Sigmoid colon (tissue), 7 donors: ENCODE measurements around the gene TRPM3. TPM values are rescaled to one million over a fixed set of nuclear protein-coding genes. Genes with fewer than 3 reads are reported as not detected.
A peak's percentile ranks its signal among the peaks of the same experiment; 100 is the strongest.

Experiments
- DNase-seq: peaks from one replicate; pipeline ENCODE4 v3.0.0-alpha.2; 2019
- H3K27ac ChIP-seq, 4 donors: fragments of 200-600 bp; sonication (generic); one replicate each; pipeline ENCODE4 v1.5.1; 2016 to 2019; ENCODE audit warnings: mild to moderate bottlenecking in 1 of 4
- H3K27me3 ChIP-seq, 3 donors: fragments of 200-600 bp; sonication (generic); one replicate each; pipeline ENCODE4 v1.5.1; 2019; ENCODE audit warnings: mild to moderate bottlenecking in 1 of 3
- H3K36me3 ChIP-seq, 4 donors: fragments of 200-600 bp; sonication (generic); one replicate each; pipeline ENCODE4 v1.5.1; 2016 to 2019
- H3K4me1 ChIP-seq, 4 donors: fragments of 200-600 bp; sonication (generic); one replicate each; pipeline ENCODE4 v1.5.1; 2017 to 2019
- H3K4me3 ChIP-seq, 4 donors: fragments of 200-600 bp; sonication (generic); one replicate each; pipeline ENCODE4 v1.5.1; 2017 to 2019; ENCODE audit warnings: mild to moderate bottlenecking in 2 of 4, moderate library complexity in 1 of 4
- H3K9me3 ChIP-seq, 4 donors: fragments of 200-600 bp in 3 of 4; sonication (generic) in 3 of 4; one replicate each; pipeline versions ENCODE4 v1.5.1 to v1.6.1; 2013 to 2019
- CTCF ChIP-seq, 4 experiments: fragments of 450-650 bp in 3 of 4; fragments of 200-600 bp in 1 of 4; IDR thresholded peaks; one replicate each; pipeline ENCODE4 v1.5.1; 2016 to 2019; ENCODE audit warnings: antibody characterized with exemption in 4 of 4, mild to moderate bottlenecking in 3 of 4, moderate library complexity in 2 of 4
- EP300 ChIP-seq, 4 donors: sonication (generic); formaldehyde crosslinking; IDR thresholded peaks; one replicate each; pipeline ENCODE4 v1.6.1; 2017; ENCODE audit warnings: antibody characterized with exemption in 4 of 4
- POLR2A ChIP-seq, 2 donors: fragments of 450-650 bp; IDR thresholded peaks; one replicate each; pipeline ENCODE4 v1.6.1; 2016; ENCODE audit warnings: antibody characterized with exemption in 2 of 2, mild to moderate bottlenecking in 2 of 2, moderate library complexity in 2 of 2
- POLR2AphosphoS5 ChIP-seq, 4 donors: sonication (generic); formaldehyde crosslinking; IDR thresholded peaks; one replicate each; pipeline ENCODE4 v1.6.1; 2017; ENCODE audit warnings: antibody characterized with exemption in 4 of 4
- WGBS, 2 donors: extraction: QIAGEN DNeasy Blood & Tissue Kit; methylation state at CpG; one replicate each; pipeline ENCODE4 v1.1.7; 2013; 5-methylcytosine and 5-hydroxymethylcytosine counted together
- intact Hi-C: fragments of 100-400 bp; cut with DNase I; formaldehyde crosslinking; loops from one replicate; pipeline ENCODE4 v1.15.1; 2023
- polyA plus RNA-seq, 3 donors: library from polyadenylated mRNA; stranded (reverse); fragments of 200-250 nt; gene quantifications; one replicate each; pipeline ENCODE4 v1.2.3, GENCODE V29; 2013
- total RNA-seq, 4 donors: library from RNA; depleted of rRNA; stranded (reverse); fragments of >200 nt; gene quantifications; one replicate each; pipeline ENCODE4 v1.1.0, GENCODE V29; 2016
- donor health status: healthy with polysubstance abuse.
- donor health status: Bipolar disorder and iron deficiency.
- donor health status: healthy.

Gene TRPM3
- total and polyA plus RNA-seq, 7 donors = 0.07 to 1.8 (median 0.41) TPM; not detected in 2

- H3K27me3 ChIP-seq = no peaks in the 10 kb centered on the region
- H3K36me3 ChIP-seq = no peaks in the 10 kb centered on the region
- TF ChIP-seq POLR2A (IDR thresholded peaks at IDR 0.05) (no peak), EP300 (IDR thresholded peaks at IDR 0.05) (no peak), POLR2AphosphoS5 (IDR thresholded peaks at IDR 0.05) (no peak), CTCF (IDR thresholded peaks at IDR 0.05) (no peak)
- intact Hi-C loops = no loop called here
- no peaks in the 10 kb centered on the region for H3K4me1 ChIP-seq
- DNase-seq = no peak
- no peaks in the 10 kb centered on the region for H3K9me3 ChIP-seq
- WGBS, 2 donors = 29 to 69% methylated on average over 4 of the region's 4 CpGs
- no peak overlapping the region for H3K27ac ChIP-seq
- H3K4me3 ChIP-seq = no peak overlapping the region
These were observed 242.8 kb downstream of the TRPM3 start for GRCh38 chr9:70878576-70878975.

- 86 to 92% methylated on average over 1 of the region's 1 CpG for WGBS, 2 donors
- DNase-seq = no peak
- Histone ChIP-seq H3K36me3 (no peaks in the 10 kb centered on the region), H3K9me3 (no peaks in the 10 kb centered on the region), H3K27ac (no peak overlapping the region), H3K4me1 (no peaks in the 10 kb centered on the region), H3K4me3 (no peak overlapping the region), H3K27me3 (no peaks in the 10 kb centered on the region)
- intact Hi-C loops = no loop called here
- TF ChIP-seq EP300 (IDR thresholded peaks at IDR 0.05) (no peak), POLR2A (IDR thresholded peaks at IDR 0.05) (no peak), CTCF (IDR thresholded peaks at IDR 0.05) (no peak), POLR2AphosphoS5 (IDR thresholded peaks at IDR 0.05) (no peak)
These were observed 247.0 kb downstream of the TRPM3 start for GRCh38 chr9:70874451-70874850.

- TF ChIP-seq CTCF (IDR thresholded peaks at IDR 0.05) (no peak), EP300 (IDR thresholded peaks at IDR 0.05) (no peak), POLR2A (IDR thresholded peaks at IDR 0.05) (no peak), POLR2AphosphoS5 (IDR thresholded peaks at IDR 0.05) (no peak)
- intact Hi-C loops = no loop called here
- no peak overlapping the region for H3K4me3 ChIP-seq
- WGBS, 2 donors = 69 to 72% methylated on average over 2 of the region's 2 CpGs
- DNase-seq = no peak
- H3K36me3 ChIP-seq = no peaks in the 10 kb centered on the region
- H3K4me1 ChIP-seq = no peaks in the 10 kb centered on the region
- no peaks in the 10 kb centered on the region for H3K9me3 ChIP-seq
- no peak overlapping the region for H3K27ac ChIP-seq
- no peaks in the 10 kb centered on the region for H3K27me3 ChIP-seq
These were observed 247.9 kb downstream of the TRPM3 start for GRCh38 chr9:70873506-70873905.

- no peaks in the 10 kb centered on the region for H3K9me3 ChIP-seq
- H3K27me3 ChIP-seq = no peaks in the 10 kb centered on the region
- H3K4me1 ChIP-seq = no peaks in the 10 kb centered on the region
- WGBS, 2 donors = 51 to 74% methylated on average over 15 of the region's 15 CpGs
- no peak for TF ChIP-seq EP300 (IDR thresholded peaks at IDR 0.05)
- TF ChIP-seq POLR2AphosphoS5 (IDR thresholded peaks at IDR 0.05) = no peak
- TF ChIP-seq POLR2A (IDR thresholded peaks at IDR 0.05) = no peak
- no peak for TF ChIP-seq CTCF (IDR thresholded peaks at IDR 0.05)
- intact Hi-C loops = no loop called here
- DNase-seq = no peak
- peak overlapping the region; percentile 15 to 40 (median 34) for H3K4me3 ChIP-seq
- no peaks in the 10 kb centered on the region for H3K36me3 ChIP-seq
- H3K27ac ChIP-seq = peak overlapping the region in 1 of 4 donors; percentile 23
These were observed 252.5 kb downstream of the TRPM3 start for GRCh38 chr9:70868661-70869652.
